HG02571 (cell line): ENCODE measurements around the gene OR7C2.
"Not testable (repeated sequence)": the region's sequence is repeated elsewhere in the genome, so short reads cannot be mapped to it uniquely, and the experiment has no call there.

ENCODE experiments used
- ATAC-seq: cut with Tn5 transposase; IDR thresholded peaks from one replicate; pipeline ENCODE4 v1.9.1; 2021; ENCODE audit warnings: mild to moderate bottlenecking, moderate library complexity; ENCODE audit not compliant: unreplicated experiment

OR7C2 gene

DNA sequence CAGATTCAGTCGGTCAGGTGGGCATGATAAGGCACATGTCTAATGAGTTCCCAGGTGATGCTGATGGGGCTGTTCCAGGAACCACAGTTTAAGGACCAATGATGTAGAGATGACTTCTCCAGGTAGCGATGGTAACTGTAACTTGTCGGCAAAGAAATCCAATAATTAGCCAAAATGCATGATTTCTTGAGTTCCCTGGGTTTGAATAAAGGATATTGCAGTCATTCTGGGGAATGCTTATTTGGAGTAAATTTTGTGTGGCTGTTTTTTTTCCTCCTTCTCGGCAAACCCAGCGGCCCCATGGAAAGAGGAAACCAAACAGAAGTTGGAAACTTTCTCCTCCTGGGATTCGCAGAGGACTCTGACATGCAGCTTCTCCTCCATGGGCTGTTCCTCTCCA, at the start of gene OR7C2:
Gene OR7C2, plus strand, starts transcription at position 301 of the 400 bp plus-strand sequence. Its CDS starts 0 bp downstream, at position 301.
- ATAC-seq: no peak

GRCh38 chr19:14901675-14902260, 39.5 kb upstream of the OR7C2 start:
- no peak for ATAC-seq

GRCh38 chr19:14906711-14907110, 34.6 kb upstream of the OR7C2 start:
- no peak for ATAC-seq

DNA sequence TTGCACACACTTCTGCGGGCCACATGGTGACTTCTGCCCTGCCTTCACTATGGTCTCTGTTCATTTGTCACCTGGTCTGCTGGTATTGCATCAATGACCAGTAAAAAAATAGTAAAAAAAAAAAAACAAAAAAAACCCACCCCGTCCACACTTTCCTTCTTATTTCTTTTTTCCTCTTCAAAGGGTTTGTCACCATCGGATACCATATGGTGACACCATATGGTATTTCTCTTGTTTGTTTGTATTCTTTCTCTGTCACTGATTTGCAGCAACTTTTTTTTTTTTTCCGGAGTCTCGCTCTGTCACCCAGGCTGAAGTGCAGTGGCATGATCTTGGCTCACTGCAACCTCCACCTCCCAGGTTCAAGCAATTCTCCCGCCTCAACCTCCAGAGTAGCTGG, 26.2 kb upstream of the OR7C2 start:
- ATAC-seq: no peak

DNA sequence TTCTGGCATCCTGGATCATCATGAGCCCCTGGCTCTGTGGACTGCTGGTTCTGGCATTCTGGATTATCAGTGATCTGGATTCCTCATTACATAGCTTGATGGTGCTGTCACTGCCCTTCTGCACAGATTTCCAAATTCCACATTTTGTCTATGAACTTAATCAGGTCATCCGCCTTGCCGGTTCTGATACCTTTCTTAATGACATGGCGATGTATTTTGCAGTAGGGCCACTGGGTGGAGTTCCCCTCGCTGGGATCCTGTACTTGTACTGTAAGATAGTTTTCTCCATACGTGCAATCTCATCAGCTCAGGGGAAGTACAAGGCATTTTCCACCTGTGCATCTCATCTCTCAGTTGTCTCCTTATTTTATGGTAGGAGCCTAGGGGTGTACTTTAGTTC, 24.4 kb upstream of the OR7C2 start:
- no peak for ATAC-seq

DNA sequence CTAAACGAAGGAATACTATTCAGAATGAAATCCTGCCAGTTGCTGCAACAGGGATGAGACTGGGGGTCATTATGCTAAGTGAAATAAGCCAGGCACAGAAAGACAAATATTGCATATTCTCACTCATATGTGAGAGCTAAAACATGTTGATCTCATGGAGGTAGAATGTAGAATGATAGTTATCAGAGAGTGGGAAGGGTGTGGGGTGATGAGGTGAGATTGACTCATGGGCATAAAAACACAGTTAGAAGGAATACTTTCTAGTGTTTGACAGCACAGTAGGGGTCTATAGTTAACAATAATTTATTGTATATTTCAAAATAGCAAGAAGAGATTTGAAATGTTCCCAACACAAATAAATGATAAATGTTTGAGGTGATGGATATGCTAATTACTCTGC, 7.8 kb upstream of the OR7C2 start:
- ATAC-seq: no peak

- ATAC-seq: no peak
These were observed 1.0 kb upstream of the OR7C2 start for GRCh38 chr19:14940266-14940665.

GRCh38 chr19:14943601-14944000, 2.3 kb downstream of the OR7C2 start:
- no peak for ATAC-seq

- ATAC-seq: no peak
These were observed 3.2 kb downstream of the OR7C2 start for GRCh38 chr19:14944456-14944855.

- not testable (repeated sequence) for ATAC-seq
These were observed 8.1 kb downstream of the OR7C2 start for GRCh38 chr19:14949413-14949812.

DNA sequence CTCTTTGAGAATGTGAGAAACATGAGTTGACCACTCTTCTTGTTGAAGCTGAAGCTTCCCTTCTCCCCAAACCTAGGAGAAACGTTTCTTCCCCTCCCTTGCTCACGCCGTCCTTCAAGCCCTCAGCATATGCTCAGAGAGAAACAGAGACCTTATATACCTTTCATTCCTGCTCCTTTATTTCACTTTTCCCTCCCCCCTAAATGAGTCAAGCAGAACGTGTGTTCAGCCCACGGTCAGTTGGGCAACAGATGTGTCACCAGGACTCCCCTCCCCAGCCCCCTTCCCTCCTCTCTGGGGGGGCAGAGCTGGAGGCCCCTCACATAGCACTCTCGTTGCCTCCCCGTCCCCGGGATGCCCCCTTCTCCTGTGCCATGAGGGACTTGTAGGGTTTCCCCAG, 8.6 kb downstream of the OR7C2 start:
- ATAC-seq: no peak

DNA sequence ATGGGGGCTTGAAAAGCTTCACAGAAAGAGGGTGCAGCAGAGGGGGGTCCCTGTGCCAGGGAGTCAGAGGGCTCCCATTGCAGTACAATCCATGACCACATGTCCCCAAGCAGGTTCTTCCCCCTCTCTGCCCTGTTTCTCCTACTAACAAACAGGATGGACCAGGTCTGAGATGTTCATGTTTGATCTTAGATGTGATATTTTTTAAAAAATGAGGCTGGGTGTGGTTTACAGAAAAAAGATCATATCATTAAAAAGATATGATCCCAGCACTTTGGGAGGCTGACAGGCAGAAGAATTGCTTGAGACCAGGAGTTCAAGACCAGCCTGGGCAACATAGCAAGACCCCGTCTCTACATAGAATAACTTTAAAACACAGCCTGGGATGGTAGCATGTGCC, 9.1 kb downstream of the OR7C2 start:
- ATAC-seq: no peak

DNA sequence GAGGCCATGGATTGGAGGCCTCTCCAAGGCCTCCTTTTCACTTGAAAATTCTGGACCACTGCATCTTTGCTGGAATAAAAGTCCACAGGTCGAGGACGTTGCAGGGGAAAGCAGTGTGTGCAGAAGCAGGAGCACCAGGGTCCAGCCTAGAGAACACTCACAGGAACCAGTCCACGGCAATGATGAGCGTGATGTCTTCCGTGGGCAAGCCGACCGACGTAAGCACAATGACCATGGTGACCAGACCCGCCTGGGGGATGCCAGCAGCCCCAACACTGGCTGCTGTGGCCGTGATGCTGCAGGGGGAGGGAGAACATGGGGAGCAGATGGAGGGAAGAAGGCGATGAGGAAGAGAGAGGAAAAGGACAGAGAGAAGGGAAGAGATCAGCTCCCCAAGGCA, 11.5 kb downstream of the OR7C2 start:
- no peak for ATAC-seq

- ATAC-seq: no peak
These were observed 12.9 kb downstream of the OR7C2 start for GRCh38 chr19:14954071-14954655.

- ATAC-seq: no peak
These were observed 16.2 kb downstream of the OR7C2 start for GRCh38 chr19:14957464-14957863.

GRCh38 chr19:14959263-14959662, 18.0 kb downstream of the OR7C2 start:
- no peak for ATAC-seq

DNA sequence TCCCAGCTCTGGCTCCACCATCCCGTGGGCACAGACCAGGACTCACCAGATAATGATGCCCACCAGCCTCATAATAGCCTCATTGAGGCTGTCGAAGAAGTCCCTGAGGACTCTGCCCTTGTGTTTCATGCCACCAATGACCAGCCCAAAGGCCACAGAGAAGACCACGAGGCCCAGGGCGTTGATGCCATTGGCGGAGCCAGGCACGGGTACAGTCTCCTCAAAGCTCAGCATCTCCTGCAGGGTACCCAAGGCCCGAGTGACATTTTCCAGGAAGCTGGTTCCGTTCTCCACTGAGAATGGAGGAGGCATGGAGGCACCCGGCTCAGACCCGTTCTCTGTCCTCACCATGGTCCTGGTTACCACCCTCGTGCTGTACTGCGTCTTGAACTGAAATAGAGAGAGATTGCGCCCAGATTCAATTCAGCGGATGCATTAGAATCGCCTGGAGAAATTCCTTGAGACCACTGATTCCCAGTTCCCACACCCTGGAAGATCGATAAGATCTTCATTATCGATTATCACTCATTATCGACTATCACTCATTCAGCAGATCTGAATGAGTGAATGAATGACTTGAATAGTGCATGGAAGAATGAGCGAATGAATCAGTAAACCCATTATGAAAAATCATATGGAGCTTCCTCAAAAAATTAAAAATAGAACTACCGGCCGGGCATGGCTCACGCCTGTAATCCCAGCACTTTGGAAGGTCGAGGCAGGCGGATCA, 20.8 kb downstream of the OR7C2 start:
- no peak for ATAC-seq

- no peak for ATAC-seq
These were observed 27.0 kb downstream of the OR7C2 start for GRCh38 chr19:14968247-14968646.

DNA sequence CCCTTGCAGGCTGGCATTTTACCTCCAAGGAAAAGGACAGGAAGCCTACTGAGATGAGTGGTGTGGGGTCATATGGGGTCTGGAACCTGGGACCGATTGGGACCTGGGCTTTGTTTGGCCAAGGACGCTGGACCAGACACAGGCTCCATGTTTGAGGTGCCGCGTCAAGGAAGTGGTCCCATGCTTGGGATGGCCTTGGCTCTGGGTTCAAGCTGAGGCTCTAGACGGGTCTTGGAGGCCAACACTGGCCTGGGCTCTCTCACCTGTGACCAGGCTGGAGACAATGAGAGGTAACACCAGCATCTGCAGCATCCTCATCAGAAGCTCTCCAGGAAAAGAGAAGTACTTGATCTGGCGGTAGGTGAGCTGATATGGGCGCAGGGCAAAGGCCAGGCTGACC, 30.2 kb downstream of the OR7C2 start:
- ATAC-seq: no peak

- no peak for ATAC-seq
These were observed 31.4 kb downstream of the OR7C2 start for GRCh38 chr19:14972676-14973075.

DNA sequence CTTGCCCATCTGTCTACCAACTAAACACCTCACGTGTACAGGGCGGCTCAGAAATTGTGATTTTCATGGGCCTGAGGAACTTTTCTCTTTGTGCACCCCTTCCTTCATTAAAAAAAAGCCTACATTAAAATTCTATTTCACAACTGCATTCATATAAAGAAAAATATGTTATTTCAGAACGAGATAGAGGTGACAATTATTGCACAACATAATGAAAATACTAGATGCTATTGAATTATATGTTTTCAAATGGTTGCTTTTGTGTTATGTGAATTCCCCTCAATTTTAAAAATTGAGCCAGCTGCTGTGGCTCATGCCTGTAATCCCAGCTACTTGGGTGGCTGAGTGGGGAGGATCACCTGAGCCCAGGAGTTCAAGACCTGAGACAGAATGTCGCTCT, 33.2 kb downstream of the OR7C2 start:
- ATAC-seq: no peak

GRCh38 chr19:14977128-14977527, 35.8 kb downstream of the OR7C2 start:
- no peak for ATAC-seq
